Loucy (cell line): ENCODE measurements around the gene SPATA21.
"Not testable (repeated sequence)": the region's sequence is repeated elsewhere in the genome, so short reads cannot be mapped to it uniquely, and the experiment has no call there.

Source experiments
- H2AFZ ChIP-seq: fragments of 200-600 bp; sonication (generic); 2 replicates; pipeline ENCODE4 v1.6.0; 2016; ENCODE audit warnings: antibody characterized with exemption, mild to moderate bottlenecking, low read length, moderate library complexity
- H3F3A ChIP-seq: fragments of 200-600 bp; 2 replicates; pipeline ENCODE4 v1.6.0; 2016; ENCODE audit warnings: antibody characterized with exemption, low read depth, mild to moderate bottlenecking
- H3K27me3 ChIP-seq: fragments of 200-600 bp; sonication (generic); 2 replicates; pipeline ENCODE4 v1.6.1; 2014; ENCODE audit warnings: low read length, mild to moderate bottlenecking; ENCODE audit not compliant: insufficient read depth, poor library complexity, severe bottlenecking
- H3K36me3 ChIP-seq: fragments of 200-600 bp; sonication (generic); 2 replicates; pipeline ENCODE4 v1.6.1; 2016; ENCODE audit warnings: low read length; ENCODE audit not compliant: insufficient read depth
- H3K4me1 ChIP-seq: fragments of 200-600 bp; sonication (generic); 2 replicates; pipeline ENCODE4 v1.5.1; 2014; ENCODE audit warnings: low read length, mild to moderate bottlenecking; ENCODE audit not compliant: insufficient read depth, poor library complexity, severe bottlenecking
- H3K4me2 ChIP-seq: fragments of 200-600 bp; sonication (generic); 2 replicates; pipeline ENCODE4 v1.6.0; 2014; ENCODE audit warnings: antibody characterized with exemption, low read length, low read depth, mild to moderate bottlenecking; ENCODE audit not compliant: poor library complexity, severe bottlenecking
- H3K4me3 ChIP-seq: fragments of 200-600 bp; sonication (generic); 2 replicates; pipeline ENCODE4 v1.5.1; 2014; ENCODE audit warnings: low read length, mild to moderate bottlenecking, mixed read lengths; ENCODE audit not compliant: poor library complexity, severe bottlenecking
- H3K79me2 ChIP-seq: fragments of 200-600 bp; sonication (generic); 2 replicates; pipeline ENCODE4 v1.6.1; 2014; ENCODE audit warnings: low read length; ENCODE audit not compliant: insufficient read depth
- H3K9ac ChIP-seq: fragments of 200-600 bp; sonication (generic); 2 replicates; pipeline ENCODE4 v1.6.0; 2014; ENCODE audit warnings: mild to moderate bottlenecking, low read depth, low read length, moderate library complexity; ENCODE audit not compliant: poor library complexity, severe bottlenecking
- H3K9me2 ChIP-seq: fragments of 200-600 bp; sonication (generic); replicated peaks from 2 replicates; pipeline ENCODE4 v1.6.1; 2016; ENCODE audit warnings: low read depth, low read length, mixed read lengths
- H3K9me3 ChIP-seq: fragments of 200-600 bp; sonication (generic); 2 replicates; pipeline ENCODE4 v1.6.1; 2014; ENCODE audit warnings: mild to moderate bottlenecking, antibody characterized with exemption, low read length, low read depth; ENCODE audit not compliant: insufficient read depth
- H4K20me1 ChIP-seq: fragments of 200-600 bp; sonication (generic); 2 replicates; pipeline ENCODE4 v1.6.0; 2014; ENCODE audit warnings: antibody characterized with exemption, low read length, mild to moderate bottlenecking; ENCODE audit not compliant: insufficient read depth, poor library complexity, severe bottlenecking
- CTCF ChIP-seq: fragments of 200-600 bp; sonication (generic); conservative IDR thresholded peaks from 2 replicates; pipeline ENCODE4 v1.5.1; 2014; ENCODE audit warnings: mild to moderate bottlenecking, antibody characterized with exemption, low read length
- EZH2phosphoT487 ChIP-seq: fragments of 200-600 bp; IDR thresholded peaks from 2 replicates; pipeline ENCODE4 v1.6.1; 2018; ENCODE audit warnings: antibody characterized with exemption, mild to moderate bottlenecking, moderate library complexity, borderline replicate concordance

Gene SPATA21

GRCh38 chr1:16366722-16367257, 70.4 kb downstream of the SPATA21 start, which contains the start of gene SZRD1:
SZRD1 (plus strand) TSS chr1:16367242; CDS start chr1:16367258, 16 bp downstream.
- H3K27me3 ChIP-seq: no peaks in the 10 kb centered on the region
- no peak for TF ChIP-seq EZH2phosphoT487
- TF ChIP-seq CTCF: no peak
- H2AFZ ChIP-seq: peak within 1 kb of the TSS; percentile 95
- H3K9me3 ChIP-seq: no peaks in the 10 kb centered on the region
- H3K79me2 ChIP-seq: peaks cover 44% of the 10 kb centered on the region
- peak within 1 kb of the TSS; percentile 95 for H3K9ac ChIP-seq
- no peaks in the 10 kb centered on the region for H3F3A ChIP-seq
- peak within 1 kb of the TSS; percentile 93 for H3K4me3 ChIP-seq
- H3K4me2 ChIP-seq: peak within 1 kb of the TSS; percentile 85
- H3K36me3 ChIP-seq: no peaks in the 10 kb centered on the region
- H4K20me1 ChIP-seq: peaks cover 37% of the 10 kb centered on the region
- no peaks in the 10 kb centered on the region for H3K9me2 ChIP-seq
- peaks cover 25% of the 10 kb centered on the region for H3K4me1 ChIP-seq

GRCh38 chr1:16365146-16365498, 72.1 kb downstream of the SPATA21 start:
- Histone ChIP-seq H3K79me2 (peaks cover 27% of the 10 kb centered on the region), H3K4me1 (peaks cover 18% of the 10 kb centered on the region), H4K20me1 (peaks cover 24% of the 10 kb centered on the region)
- H3K27me3 ChIP-seq, H3F3A ChIP-seq, H3K4me3 ChIP-seq, H3K9ac ChIP-seq, H3K4me2 ChIP-seq, H3K9me2 ChIP-seq, H2AFZ ChIP-seq, H3K9me3 ChIP-seq, H3K36me3 ChIP-seq: not testable (repeated sequence)

- Histone ChIP-seq H3K27me3 (no peaks in the 10 kb centered on the region), H3K4me3 (no peak overlapping the region), H3K4me1 (peaks cover 9% of the 10 kb centered on the region), H2AFZ (no peak overlapping the region), H3K79me2 (peaks cover 3% of the 10 kb centered on the region), H4K20me1 (peaks cover under 1% of the 10 kb centered on the region), H3K9ac (no peak overlapping the region), H3K4me2 (no peak overlapping the region), H3F3A (no peaks in the 10 kb centered on the region), H3K9me2 (no peaks in the 10 kb centered on the region), H3K36me3 (no peaks in the 10 kb centered on the region), H3K9me3 (no peaks in the 10 kb centered on the region)
- TF ChIP-seq EZH2phosphoT487 (no peak), CTCF (no peak)
These were observed 80.4 kb downstream of the SPATA21 start for GRCh38 chr1:16356867-16357266.

GRCh38 chr1:16354619-16355018, 82.6 kb downstream of the SPATA21 start:
- no peak overlapping the region for H2AFZ ChIP-seq
- H3K27me3 ChIP-seq: no peaks in the 10 kb centered on the region
- H4K20me1 ChIP-seq: peaks cover 20% of the 10 kb centered on the region
- H3K4me2 ChIP-seq: no peak overlapping the region
- H3K9ac ChIP-seq: no peak overlapping the region
- H3F3A ChIP-seq: no peaks in the 10 kb centered on the region
- TF ChIP-seq EZH2phosphoT487: no peak
- no peak for TF ChIP-seq CTCF
- H3K9me3 ChIP-seq: no peaks in the 10 kb centered on the region
- H3K4me1 ChIP-seq: peaks cover 16% of the 10 kb centered on the region
- no peaks in the 10 kb centered on the region for H3K9me2 ChIP-seq
- H3K79me2 ChIP-seq: peaks cover 26% of the 10 kb centered on the region
- H3K36me3 ChIP-seq: no peaks in the 10 kb centered on the region
- no peak overlapping the region for H3K4me3 ChIP-seq
